Measurements from ENCODE around the gene EXOSC3. TPM values are rescaled to one million over a fixed set of nuclear protein-coding genes. Genes with fewer than 3 reads are reported as not detected.
"Not testable (repeated sequence)": the region's sequence is repeated elsewhere in the genome, so short reads cannot be mapped to it uniquely, and the experiment has no call there.

Gene EXOSC3
- total RNA-seq, 2 donors from 2014 or later, result 18.8 to 19.8 TPM

GRCh38 chr9:37784291-37784615 is 611 bp downstream of the EXOSC3 start:
- intact Hi-C loops (cut with DNase I), result loop anchor here in 1 of 2 donors (2.0 kb wide), 1 partner anchor 31 kb away; the partner anchor contains the start of gene TRMT10B
- DNase-seq, result no peak
- ATAC-seq, result no peak

DNA sequence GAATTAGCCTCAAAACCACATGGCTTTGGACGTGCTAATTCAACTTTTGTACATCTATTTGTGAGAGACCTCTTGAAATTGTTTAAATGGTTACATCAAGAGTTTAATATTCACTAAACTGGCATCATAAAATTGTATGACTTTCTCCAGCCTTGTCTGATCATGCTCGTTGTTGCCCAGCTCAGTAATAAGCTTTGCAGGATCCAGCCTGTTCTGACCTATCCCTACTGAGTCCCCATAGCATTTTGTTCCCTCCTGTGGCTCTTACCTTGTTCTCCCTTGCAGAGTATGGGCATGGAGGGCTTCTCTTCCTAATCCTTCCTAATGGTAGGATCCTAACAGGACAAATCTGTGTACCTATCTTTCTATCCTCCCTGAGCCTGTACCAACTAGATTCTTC is 6.3 kb downstream of the EXOSC3 start:
- intact Hi-C loops (cut with DNase I), result no loop called here
- no peak for DNase-seq
- ATAC-seq, result no peak

GRCh38 chr9:37776328-37776727 is 8.5 kb downstream of the EXOSC3 start:
- no peak for ATAC-seq
- DNase-seq, result no peak
- intact Hi-C loops (cut with DNase I), result no loop called here

DNA sequence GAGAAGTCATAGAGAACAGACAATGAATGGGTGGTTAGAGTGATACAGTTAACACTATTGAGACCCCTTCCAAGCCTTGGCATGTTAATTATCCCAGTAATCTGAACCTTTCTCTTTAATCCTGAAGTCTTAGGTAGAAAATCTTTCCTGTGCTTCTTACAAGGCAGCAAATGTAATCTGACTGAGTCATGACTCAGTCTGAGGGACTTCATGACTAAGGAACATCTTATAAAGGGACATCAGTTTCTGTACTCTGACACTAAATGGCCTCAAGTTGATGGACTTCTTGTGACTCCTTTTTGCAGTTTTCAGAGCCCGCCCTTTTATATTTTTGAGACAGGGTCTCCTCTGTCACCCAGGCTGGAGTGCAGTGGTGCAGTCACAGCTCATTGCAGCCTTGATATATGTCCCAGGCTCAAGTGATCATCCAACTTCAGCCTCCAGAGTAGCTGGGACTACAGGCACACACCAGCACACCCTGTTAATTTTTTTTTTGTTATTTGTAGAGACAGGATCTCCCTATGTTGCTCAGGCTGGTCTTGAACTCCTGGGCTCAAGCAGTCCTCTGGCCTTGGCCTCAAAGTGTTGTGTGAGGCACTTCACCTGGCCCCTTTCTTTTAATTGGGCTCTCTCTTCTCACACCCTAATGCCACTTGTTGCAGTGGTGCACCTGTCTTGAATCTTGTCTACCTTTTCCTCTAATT is 9.5 kb downstream of the EXOSC3 start:
- ATAC-seq, result no peak
- DNase-seq, result no peak
- intact Hi-C loops (cut with DNase I), result no loop called here

DNA sequence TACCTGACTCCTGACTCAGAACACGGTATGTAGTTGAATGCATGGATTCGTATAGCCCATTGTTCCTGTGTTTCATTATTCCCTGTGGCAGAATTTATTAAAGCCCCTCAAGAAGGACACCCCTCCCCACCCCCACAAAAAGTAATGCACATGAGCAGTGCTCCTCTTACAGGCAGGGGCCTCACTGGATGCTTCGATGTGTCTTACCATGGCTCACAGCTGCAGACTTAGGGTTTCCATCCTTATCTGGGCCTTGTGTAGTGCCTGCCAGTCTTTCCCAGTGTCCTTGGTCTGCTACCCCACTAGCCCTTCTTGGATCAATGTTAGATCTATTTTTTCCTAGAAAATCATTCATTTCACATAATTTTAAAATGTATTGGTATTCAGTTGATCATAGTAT is 14.9 kb downstream of the EXOSC3 start:
- no peak for ATAC-seq
- DNase-seq, result no peak
- intact Hi-C loops (cut with DNase I), result no loop called here

DNA sequence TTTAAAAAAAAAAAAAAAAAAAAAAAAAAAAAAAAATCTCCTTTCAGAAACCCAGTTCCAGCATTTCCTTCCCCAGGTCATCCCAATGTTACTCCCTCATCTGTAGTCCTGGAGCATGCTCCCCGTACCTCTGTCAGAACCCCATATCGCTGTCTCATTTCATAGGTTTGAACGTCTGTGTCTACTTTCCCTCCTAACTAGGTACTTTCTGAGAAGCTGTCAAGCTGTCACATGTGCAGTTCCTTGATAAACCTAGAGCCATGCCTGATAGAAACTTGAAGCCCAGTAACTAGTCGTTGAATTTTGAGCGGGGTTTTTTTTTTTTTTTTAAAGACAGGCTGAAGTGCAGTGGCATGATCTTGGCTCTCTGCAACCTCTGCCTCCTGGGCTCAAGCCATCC is 15.6 kb downstream of the EXOSC3 start:
- intact Hi-C loops (cut with DNase I), result no loop called here
- no peak for ATAC-seq
- no peak for DNase-seq

GRCh38 chr9:37765263-37765662 is 19.6 kb downstream of the EXOSC3 start:
- ATAC-seq; DNase-seq; intact Hi-C loops (cut with DNase I): not testable (repeated sequence)

DNA sequence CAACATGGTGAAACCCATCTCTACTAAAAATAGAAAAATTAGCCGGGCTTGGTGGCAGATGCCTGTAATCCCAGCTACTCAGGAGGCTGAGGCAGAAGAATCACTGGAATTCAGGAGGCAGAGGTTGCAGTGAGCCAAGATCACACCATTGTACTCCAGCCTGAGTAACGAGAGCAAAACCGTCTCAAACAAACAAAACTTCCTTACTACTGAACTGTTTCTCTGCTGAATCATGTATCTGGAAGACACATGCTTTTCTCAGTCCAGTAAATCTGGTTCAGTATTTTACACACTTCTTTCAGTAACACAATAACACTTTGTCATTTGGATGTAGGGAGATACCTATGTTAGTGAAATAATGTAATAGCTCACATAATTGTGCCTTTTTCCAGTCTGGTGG is 23.4 kb downstream of the EXOSC3 start:
- intact Hi-C loops (cut with DNase I), result no loop called here
- ATAC-seq, result no peak
- no peak for DNase-seq

DNA sequence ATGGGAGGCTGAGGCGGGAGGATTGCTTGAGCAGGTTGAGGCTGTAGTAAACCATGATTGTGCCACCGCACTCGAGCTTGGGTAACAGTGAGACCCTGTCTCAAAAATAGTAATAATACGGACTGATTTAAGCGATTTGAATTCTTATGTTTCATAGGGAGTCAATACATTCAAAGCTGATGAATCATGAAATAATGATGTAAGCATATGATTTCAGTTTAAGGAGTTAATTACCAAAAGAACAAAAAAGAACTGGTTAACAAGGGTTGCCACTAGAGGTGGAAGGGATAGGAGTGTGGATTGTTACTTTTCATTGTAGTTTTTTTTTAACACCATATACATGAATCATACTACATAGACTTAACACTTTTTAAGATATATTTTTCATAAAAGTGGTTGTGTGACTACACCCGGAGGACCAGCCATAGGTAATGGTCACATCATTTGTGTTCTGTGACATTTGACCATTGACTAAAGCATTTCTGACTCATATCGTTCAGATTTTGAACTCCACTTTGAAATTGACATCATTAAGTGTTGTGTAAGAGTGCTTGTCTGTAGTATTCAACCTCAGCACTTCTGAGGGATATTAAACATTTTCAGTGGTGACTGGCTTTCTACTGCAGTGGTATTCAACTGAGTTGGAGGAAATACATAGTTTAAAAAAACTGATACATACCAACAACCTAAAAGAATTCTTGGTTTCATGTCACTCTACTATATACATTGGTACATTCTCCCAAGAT is 24.3 kb downstream of the EXOSC3 start:
- intact Hi-C loops (cut with DNase I), result no loop called here

GRCh38 chr9:37758747-37759146 is 26.1 kb downstream of the EXOSC3 start:
- intact Hi-C loops (cut with DNase I), result no loop called here
- ATAC-seq (no peak), DNase-seq (no peak)

More for the DNA sequence above, 24.3 kb downstream of the EXOSC3 start:
- no peak for DNase-seq
- ATAC-seq, result no peak

GRCh38 chr9:37753489-37754190 is 31.2 kb downstream of the EXOSC3 start, which contains the start of gene TRMT10B:
Gene TRMT10B, plus strand, starts transcription at chr9:37753805. Its CDS starts 8,127 bp downstream, at chr9:37761932.
- ATAC-seq, result peak; percentile 95 to 97
- peak; percentile 77 for DNase-seq
- intact Hi-C loops (cut with DNase I), result loop anchor here in 1 of 2 donors (2.0 kb wide), 1 partner anchor 31 kb away; the partner anchor contains the start of gene EXOSC3

- DNase-seq (no peak), ATAC-seq (peak in 1 of 2 donors; percentile 2)
- intact Hi-C loops (cut with DNase I), result loop anchor here in 1 of 2 donors (2.0 kb wide), 1 partner anchor 32 kb away; the partner anchor contains the start of gene EXOSC3
These were observed 32.0 kb downstream of the EXOSC3 start for GRCh38 chr9:37752642-37753488.

DNA sequence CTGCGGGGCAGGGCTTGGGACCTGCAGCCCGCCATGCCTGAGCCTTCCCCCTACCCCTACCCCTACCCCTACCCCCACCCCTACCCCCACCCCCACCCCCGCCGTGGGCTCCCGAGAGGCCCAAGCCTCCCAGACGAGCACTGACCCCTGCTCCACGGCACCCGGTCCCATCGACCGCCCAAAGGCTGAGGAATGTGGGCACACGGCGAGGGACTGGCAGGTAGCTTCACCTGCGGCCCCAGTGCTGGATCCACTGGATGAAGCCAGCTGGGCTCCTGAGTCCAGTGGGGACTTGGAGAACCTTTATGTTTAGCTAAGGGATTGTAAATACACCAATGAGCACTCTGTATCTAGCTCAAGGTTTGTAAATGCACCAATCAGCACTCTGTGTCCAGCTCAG is 32.8 kb downstream of the EXOSC3 start:
- intact Hi-C loops (cut with DNase I), result loop anchor here in 1 of 2 donors (2.0 kb wide), 1 partner anchor 33 kb away; the partner anchor contains the start of gene EXOSC3

DNA sequence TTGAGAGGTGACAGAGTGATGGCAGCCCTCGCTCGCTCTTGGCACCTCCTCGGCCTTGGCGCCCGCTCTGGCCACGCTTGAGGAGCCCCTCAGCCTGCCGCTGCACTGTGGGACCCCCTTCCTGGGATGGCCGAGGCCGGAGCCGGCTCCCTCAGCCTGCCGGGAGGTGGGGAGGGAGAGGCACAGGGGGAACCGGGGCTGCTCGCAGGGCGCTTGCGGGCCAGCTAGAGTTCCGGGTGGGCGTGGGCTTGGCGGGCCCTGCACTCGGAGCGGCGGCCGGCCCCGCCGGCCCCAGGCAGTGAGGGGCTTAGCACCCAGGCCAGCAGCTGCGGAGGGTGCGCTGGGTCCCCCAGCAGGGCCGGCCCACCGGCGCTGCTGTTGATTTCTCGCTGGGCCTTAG is 33.2 kb downstream of the EXOSC3 start:
- not testable (repeated sequence) for DNase-seq, ATAC-seq

More for the DNA sequence above, 32.8 kb downstream of the EXOSC3 start:
- ATAC-seq, DNase-seq: not testable (repeated sequence)

DNA sequence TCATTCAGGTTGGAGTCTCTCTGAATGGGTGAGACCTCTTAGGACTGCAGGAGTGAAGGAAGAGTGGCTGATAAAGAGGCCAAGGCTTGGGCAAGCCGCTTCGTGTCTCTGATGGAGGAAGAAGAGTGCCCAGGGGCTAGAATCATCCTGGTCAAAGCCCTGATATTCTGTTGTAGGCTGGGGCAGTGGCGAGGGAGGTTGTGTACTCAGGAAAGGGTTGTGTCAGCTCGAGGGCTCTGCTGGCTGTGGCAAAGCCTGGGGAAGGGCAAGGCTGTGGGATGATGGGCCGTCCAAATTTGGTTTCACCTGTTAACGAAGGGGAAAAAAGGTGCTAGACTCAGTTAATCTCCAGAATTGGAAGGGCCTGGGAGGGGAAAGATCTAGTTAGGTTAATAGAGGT is 33.7 kb downstream of the EXOSC3 start:
- no peak for ATAC-seq
- no peak for DNase-seq
- intact Hi-C loops (cut with DNase I), result no loop called here

More for the DNA sequence above, 33.2 kb downstream of the EXOSC3 start:
- intact Hi-C loops (cut with DNase I), result loop anchor here in 1 of 2 donors (2.0 kb wide), 1 partner anchor 33 kb away; the partner anchor contains the start of gene EXOSC3

DNA sequence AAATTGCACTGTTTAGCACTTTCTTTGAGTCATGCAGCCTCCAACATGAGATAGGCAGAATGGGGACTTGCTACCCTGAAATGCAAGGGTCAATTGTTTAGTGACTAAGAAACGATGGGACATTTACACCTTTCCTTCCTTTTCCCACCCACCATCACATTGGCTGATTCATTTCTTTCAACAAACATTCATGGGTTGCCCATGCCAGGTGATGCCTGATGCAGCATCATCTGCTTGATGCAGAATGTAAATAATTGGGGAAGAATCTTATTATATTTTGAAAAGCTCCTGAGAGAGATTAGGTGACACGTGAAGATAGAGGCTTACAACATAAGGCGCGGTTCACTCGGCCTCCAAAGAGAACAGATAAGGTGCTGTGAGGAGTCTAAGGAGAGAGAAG is 35.7 kb downstream of the EXOSC3 start:
- intact Hi-C loops (cut with DNase I), result loop anchor here (10.0 kb wide), 4 partner anchors 144 to 656 kb away; no protein-coding TSS in a partner anchor
- ATAC-seq, result no peak
- no peak for DNase-seq

GRCh38 chr9:37747271-37747753 is 37.6 kb downstream of the EXOSC3 start:
- intact Hi-C loops (cut with DNase I), result loop anchor here (10.0 kb wide), 4 partner anchors 143 to 657 kb away; no protein-coding TSS in a partner anchor
- peak; percentile 46 for DNase-seq
- peak; percentile 77 to 78 for ATAC-seq
